Cardiac septum (tissue), 1 donor: ENCODE measurements around the gene ERBB4. TPM values are rescaled to one million over a fixed set of nuclear protein-coding genes. Genes with fewer than 3 reads are reported as not detected.

Experiments
- DNase-seq: peaks from one replicate; pipeline ENCODE4 v3.0.0-alpha.2; 2020; ENCODE audit warnings: low spot score
- intact Hi-C: fragments of 100-400 bp; cut with DNase I; formaldehyde crosslinking; loops from one replicate; pipeline ENCODE4 v1.14.0; 2022
- total RNA-seq: library from RNA; stranded (reverse); fragmentation: NEBNext Ultra II Directional; extraction: Animal tissue kit (Norgen Biotek cat#: 25700); gene quantifications from one replicate; pipeline ENCODE4 v1.2.1, GENCODE V29; 2021
- donor health status: DM: no; HTN: no; CAD: no.

The ERBB4 gene
- total RNA-seq, 1 donor from 2014 or later, result 13.8 TPM

- intact Hi-C loops, result no loop called here
- DNase-seq, result no peak
Observed at GRCh38 chr2:211495339-211495738, 1043.3 kb downstream of the ERBB4 start.

- intact Hi-C loops, result no loop called here
- no peak for DNase-seq
Observed at GRCh38 chr2:211494536-211494935, 1044.1 kb downstream of the ERBB4 start.

GRCh38 chr2:211494085-211494484, 1044.5 kb downstream of the ERBB4 start:
- DNase-seq, result no peak
- intact Hi-C loops, result no loop called here

GRCh38 chr2:211487733-211488132, 1050.9 kb downstream of the ERBB4 start:
- DNase-seq, result no peak
- intact Hi-C loops, result no loop called here

GRCh38 chr2:211479536-211480150, 1059.0 kb downstream of the ERBB4 start:
- DNase-seq, result no peak
- intact Hi-C loops, result no loop called here

GRCh38 chr2:211477537-211478275, 1060.9 kb downstream of the ERBB4 start:
- no peak for DNase-seq
- intact Hi-C loops, result no loop called here

GRCh38 chr2:211473116-211473515, 1065.5 kb downstream of the ERBB4 start:
- no peak for DNase-seq
- intact Hi-C loops, result no loop called here

GRCh38 chr2:211469664-211470059, 1068.9 kb downstream of the ERBB4 start:
- intact Hi-C loops, result no loop called here

GRCh38 chr2:211468877-211469663, 1069.5 kb downstream of the ERBB4 start:
- no peak for DNase-seq
- intact Hi-C loops, result no loop called here

More at GRCh38 chr2:211469664-211470059, 1068.9 kb downstream of the ERBB4 start:
- DNase-seq, result no peak

GRCh38 chr2:211468217-211468616, 1070.4 kb downstream of the ERBB4 start:
- intact Hi-C loops, result no loop called here
- DNase-seq, result no peak

- intact Hi-C loops, result no loop called here
- DNase-seq, result no peak
Observed at GRCh38 chr2:211463397-211463796, 1075.2 kb downstream of the ERBB4 start.

GRCh38 chr2:211458974-211459373, 1079.6 kb downstream of the ERBB4 start:
- DNase-seq, result no peak
- intact Hi-C loops, result loop anchor here (5.0 kb wide), 1 partner anchor 1108 kb away; no protein-coding TSS in a partner anchor

- no peak for DNase-seq
- intact Hi-C loops, result loop anchor here (5.0 kb wide), 1 partner anchor 1110 kb away; no protein-coding TSS in a partner anchor
Observed at GRCh38 chr2:211457325-211457724, 1081.3 kb downstream of the ERBB4 start.

- intact Hi-C loops, result loop anchor here (5.0 kb wide), 1 partner anchor 1112 kb away; no protein-coding TSS in a partner anchor
- DNase-seq, result no peak
Observed at GRCh38 chr2:211455216-211455841, 1083.3 kb downstream of the ERBB4 start.

GRCh38 chr2:211454679-211455078, 1083.9 kb downstream of the ERBB4 start:
- no peak for DNase-seq
- intact Hi-C loops, result loop anchor here (5.0 kb wide), 1 partner anchor 1113 kb away; no protein-coding TSS in a partner anchor

- no peak for DNase-seq
- intact Hi-C loops, result no loop called here
Observed at GRCh38 chr2:211453311-211453887, 1085.2 kb downstream of the ERBB4 start.

GRCh38 chr2:211451642-211452041, 1087.0 kb downstream of the ERBB4 start:
- intact Hi-C loops, result no loop called here
- DNase-seq, result no peak

- DNase-seq, result no peak
- intact Hi-C loops, result no loop called here
Observed at GRCh38 chr2:211449819-211450218, 1088.8 kb downstream of the ERBB4 start.

- intact Hi-C loops, result no loop called here
- no peak for DNase-seq
Observed at GRCh38 chr2:211447548-211447947, 1091.1 kb downstream of the ERBB4 start.
